CD4-positive, alpha-beta memory T cell (primary cell): Measurements from ENCODE around the gene CHCHD3. TPM values are rescaled to one million over a fixed set of nuclear protein-coding genes. Genes with fewer than 3 reads are reported as not detected.

Source experiments
- polyA plus RNA-seq, 2 donors: library from polyadenylated mRNA; unstranded; fragments of 300-500 nt; fragmentation: Illumina TruSeq; gene quantifications; one replicate each; pipeline ENCODE4 v1.2.3, GENCODE V29; 2021
- total RNA-seq, 2 experiments: library from RNA; stranded (reverse); gene quantifications; one replicate each; pipeline ENCODE4 v1.2.3, GENCODE V29; 2021

Gene CHCHD3
- total and polyA plus RNA-seq, 4 experiments from 2014 or later: 25.2 to 77.3 (median 35.6) TPM

Other genes with a start within 250 kb of the CHCHD3 start
- gene EXOC4, start 171.0 kb upstream of the CHCHD3 start, total RNA-seq: 10 to 100 TPM; 68.9 to 81.2 TPM
- 10 to 100 TPM; 33.8 to 47.3 TPM for gene EXOC4, start 171.0 kb upstream of the CHCHD3 start, polyA plus RNA-seq